CD4-positive, alpha-beta T cell (primary cell): ENCODE measurements around the gene CHMP3. TPM values are rescaled to one million over a fixed set of nuclear protein-coding genes. Genes with fewer than 3 reads are reported as not detected.
A peak's percentile ranks its signal among the peaks of the same experiment; 100 is the strongest.

Experiments used
- ATAC-seq: fragments of 200-7000 bp; cut with Tn5 transposase; one replicate; pipeline ENCODE4 v1.10.0; 2022; ENCODE audit warnings: mild to moderate bottlenecking; ENCODE audit not compliant: poor library complexity
- CTCF ChIA-PET: fragments of 350-600 bp; sonication (Branson Sonifier 250); formaldehyde crosslinking; loops from one replicate; lab custom pipeline; 2021; ENCODE audit warnings: antibody characterized with exemption, inconsistent platforms; lab: Charles Lee
- POLR2A ChIA-PET: fragments of 350-600 bp; sonication (Branson Sonifier 250); formaldehyde crosslinking; loops from one replicate; lab custom pipeline; 2021; ENCODE audit warnings: antibody characterized with exemption, inconsistent platforms; lab: Charles Lee
- DNase-seq, 14 experiments: peaks; one replicate each; pipeline ENCODE4 v3.0.0-alpha.2; 2013 to 2020; ENCODE audit warnings: mixed read lengths in 2 of 14
- H3K27ac ChIP-seq, 2 donors: one replicate each; pipeline versions ENCODE4 v1.5.1 to v1.7.0; 2013; ENCODE audit warnings: low read length in 2 of 2, low read depth in 1 of 2, mild to moderate bottlenecking in 1 of 2
- H3K27me3 ChIP-seq, 2 experiments: 1 replicate in 1 of 2; 2 replicates in 1 of 2; pipeline versions ENCODE4 v1.6.1 to v1.7.0; 2013; ENCODE audit warnings: low read length in 2 of 2, control low read depth in 1 of 2, mild to moderate bottlenecking in 1 of 2, moderate library complexity in 1 of 2; ENCODE audit not compliant: insufficient read depth in 2 of 2, control insufficient read depth in 1 of 2
- H3K36me3 ChIP-seq: one replicate; pipeline ENCODE4 v1.6.1; 2013; ENCODE audit warnings: low read length, control low read depth; ENCODE audit not compliant: insufficient read depth
- H3K4me1 ChIP-seq: one replicate; pipeline ENCODE4 v1.6.1; 2013; ENCODE audit warnings: low read length, control low read depth; ENCODE audit not compliant: insufficient read depth
- H3K4me3 ChIP-seq: one replicate; pipeline ENCODE4 v1.5.1; 2013; ENCODE audit warnings: mild to moderate bottlenecking, low read length, moderate library complexity
- H3K9me3 ChIP-seq, 2 experiments: 1 replicate in 1 of 2; 2 replicates in 1 of 2; pipeline versions ENCODE4 v1.6.1 to v1.7.0; 2013; ENCODE audit warnings: low read length in 2 of 2, mild to moderate bottlenecking in 2 of 2, control low read depth in 1 of 2, moderate library complexity in 1 of 2; ENCODE audit not compliant: control insufficient read depth in 1 of 2, insufficient read depth in 1 of 2
- H3K27ac Mint-ChIP-seq: one replicate; pipeline ENCODE4 v1.8.0; 2020; ENCODE audit warnings: mixed read lengths
- H3K27me3 Mint-ChIP-seq: one replicate; pipeline ENCODE4 v1.8.0; 2021; ENCODE audit warnings: mixed read lengths
- H3K36me3 Mint-ChIP-seq: one replicate; pipeline ENCODE4 v1.8.0; 2021; ENCODE audit warnings: low read depth, mixed read lengths
- H3K4me1 Mint-ChIP-seq: one replicate; pipeline ENCODE4 v1.8.0; 2021; ENCODE audit warnings: low read depth, mixed read lengths
- H3K4me3 Mint-ChIP-seq: one replicate; pipeline ENCODE4 v1.8.0; 2020; ENCODE audit warnings: mild to moderate bottlenecking, mixed read lengths
- H3K9me3 Mint-ChIP-seq: one replicate; pipeline ENCODE4 v1.8.0; 2020; ENCODE audit warnings: mixed read lengths
- CTCF ChIP-seq: fragments of 200-600 bp; IDR thresholded peaks from one replicate; pipeline ENCODE4 v1.8.0; 2022; ENCODE audit warnings: antibody characterized with exemption, mild to moderate bottlenecking
- intact Hi-C, 2 experiments: fragments of 100-400 bp; cut with DNase I in 1 of 2; cut with micrococcal nuclease in 1 of 2; formaldehyde crosslinking; loops; one replicate each; pipeline versions ENCODE4 v1.15.1 to v1.9.0; 2023 to 2025; cut with DNase I, micrococcal nuclease
- total RNA-seq, 174 experiments: library from RNA in 2 of 174; stranded (reverse) in 2 of 174; gene quantifications; one replicate each; pipeline ENCODE4 v1.2.3 and lab custom pipeline; 2021 to 2026

Gene CHMP3
- total RNA-seq, 2 experiments from 2014 or later: 61.7 to 65.3 TPM

GRCh38 chr2:86485103-86485502 is 78.1 kb downstream of the CHMP3 start:
- Mint-ChIP-seq H3K27ac (peak overlapping the region; percentile 10), H3K4me1 (peaks cover 15% of the 10 kb centered on the region), H3K4me3 (no peak overlapping the region), H3K36me3 (peaks cover 100% of the 10 kb centered on the region), H3K9me3 (no peaks in the 10 kb centered on the region), H3K27me3 (no peaks in the 10 kb centered on the region)
- ChIA-PET CTCF (no interaction called here), POLR2A (no interaction called here)
- DNase-seq: no peak
- no peak for ATAC-seq
- Histone ChIP-seq H3K36me3 (peaks cover 100% of the 10 kb centered on the region), H3K4me1 (no peaks in the 10 kb centered on the region), H3K27me3 (no peaks in the 10 kb centered on the region), H3K4me3 (no peak overlapping the region), H3K27ac (no peak overlapping the region), H3K9me3 (no peaks in the 10 kb centered on the region)
- no peak for TF ChIP-seq CTCF
- intact Hi-C loops: loop anchor here in 1 of 2 experiments (5.0 kb wide), 1 partner anchor 38 kb away; no protein-coding TSS in a partner anchor

- Mint-ChIP-seq H3K36me3 (peaks cover 100% of the 10 kb centered on the region), H3K27ac (peak overlapping the region; percentile 10)
- POLR2A ChIA-PET: interaction anchor here (1.1 kb wide), 1 partner anchor 280 kb away, joined by 5 read pairs; no protein-coding TSS in a partner anchor
Measured at GRCh38 chr2:86484385-86484784, 78.9 kb downstream of the CHMP3 start.

GRCh38 chr2:86482034-86482433 is 81.2 kb downstream of the CHMP3 start:
- DNase-seq (no peak), ATAC-seq (no peak)
- ChIA-PET POLR2A (no interaction called here), CTCF (no interaction called here)
- Mint-ChIP-seq H3K9me3 (no peaks in the 10 kb centered on the region), H3K36me3 (peaks cover 100% of the 10 kb centered on the region), H3K27ac (peak overlapping the region; percentile 57), H3K4me1 (peaks cover 15% of the 10 kb centered on the region), H3K4me3 (no peak overlapping the region), H3K27me3 (no peaks in the 10 kb centered on the region)
- Histone ChIP-seq H3K27me3 (no peaks in the 10 kb centered on the region), H3K4me1 (no peaks in the 10 kb centered on the region), H3K36me3 (peaks cover 100% of the 10 kb centered on the region), H3K9me3 (no peaks in the 10 kb centered on the region), H3K27ac (no peak overlapping the region), H3K4me3 (no peak overlapping the region)
- intact Hi-C loops: no loop called here
- TF ChIP-seq CTCF: no peak

More at GRCh38 chr2:86484385-86484784, 78.9 kb downstream of the CHMP3 start:
- H3K4me1 Mint-ChIP-seq: peaks cover 15% of the 10 kb centered on the region
- H3K9me3 Mint-ChIP-seq: no peaks in the 10 kb centered on the region
- intact Hi-C loops: no loop called here
- H3K4me1 ChIP-seq: no peaks in the 10 kb centered on the region
- H3K36me3 ChIP-seq: peaks cover 100% of the 10 kb centered on the region
- H3K27me3 ChIP-seq: no peaks in the 10 kb centered on the region
- ATAC-seq (no peak), DNase-seq (no peak)
- no peak overlapping the region for H3K4me3 ChIP-seq
- no peak overlapping the region for H3K4me3 Mint-ChIP-seq
- CTCF ChIA-PET: no interaction called here
- no peaks in the 10 kb centered on the region for H3K9me3 ChIP-seq
- no peak for TF ChIP-seq CTCF
- H3K27me3 Mint-ChIP-seq: no peaks in the 10 kb centered on the region
- H3K27ac ChIP-seq: no peak overlapping the region
